Thoracic aorta (tissue), 2 donors: ENCODE measurements around the gene FURIN. TPM values are rescaled to one million over a fixed set of nuclear protein-coding genes. Genes with fewer than 3 reads are reported as not detected.
"Not testable (repeated sequence)": the region's sequence is repeated elsewhere in the genome, so short reads cannot be mapped to it uniquely, and the experiment has no call there.

ENCODE experiments used
- ATAC-seq: fragments of 150-250 bp; one replicate; pipeline ENCODE4 v1.8.0; 2017; ENCODE audit warnings: low read depth; ENCODE audit not compliant: insufficient number of reproducible peaks, low FRiP score
- DNase-seq: peaks from one replicate; pipeline ENCODE4 v3.0.0-alpha.2; 2020; ENCODE audit warnings: low spot score
- H3K27ac ChIP-seq, 2 donors: fragments of 200-600 bp; sonication (generic); 1 replicate in 1 of 2; 2 replicates in 1 of 2; pipeline ENCODE4 v1.5.1; 2016; ENCODE audit warnings: mild to moderate bottlenecking in 2 of 2, moderate library complexity in 2 of 2
- H3K27me3 ChIP-seq: fragments of 200-600 bp; sonication (generic); replicated peaks from 2 replicates; pipeline ENCODE4 v1.6.0; 2016; ENCODE audit warnings: mild to moderate bottlenecking; ENCODE audit not compliant: insufficient read depth
- H3K36me3 ChIP-seq: fragments of 200-600 bp; sonication (generic); one replicate; pipeline ENCODE4 v1.5.1; 2016
- H3K4me1 ChIP-seq, 2 donors: fragments of 200-600 bp; sonication (generic); 1 replicate in 1 of 2; 2 replicates in 1 of 2; pipeline versions ENCODE4 v1.5.1 to v1.6.0; 2016; ENCODE audit warnings: low read depth in 2 of 2, mild to moderate bottlenecking in 1 of 2; ENCODE audit not compliant: control insufficient read depth in 1 of 2
- H3K4me3 ChIP-seq: fragments of 200-600 bp; sonication (generic); 2 replicates; pipeline ENCODE4 v1.5.1; 2016; ENCODE audit warnings: mild to moderate bottlenecking
- H3K9me3 ChIP-seq: fragments of 200-600 bp; sonication (generic); 2 replicates; pipeline ENCODE4 v1.5.1; 2016
- total RNA-seq, 2 donors: library from RNA; depleted of rRNA; stranded (reverse); fragments of >200 nt; gene quantifications; one replicate each; pipeline versions ENCODE4 v1.1.0 to v1.2.3, GENCODE V29; 2016
- TF ChIP-seq, protein P1 (sequence below): fragments of 200-600 bp; sonication (generic); IDR thresholded peaks from one replicate; pipeline ENCODE4 v1.5.1; 2019; ENCODE audit warnings: antibody characterized with exemption

The FURIN gene
- total RNA-seq, 2 donors from 2014 or later = 78.4 to 89.7 TPM

DNA sequence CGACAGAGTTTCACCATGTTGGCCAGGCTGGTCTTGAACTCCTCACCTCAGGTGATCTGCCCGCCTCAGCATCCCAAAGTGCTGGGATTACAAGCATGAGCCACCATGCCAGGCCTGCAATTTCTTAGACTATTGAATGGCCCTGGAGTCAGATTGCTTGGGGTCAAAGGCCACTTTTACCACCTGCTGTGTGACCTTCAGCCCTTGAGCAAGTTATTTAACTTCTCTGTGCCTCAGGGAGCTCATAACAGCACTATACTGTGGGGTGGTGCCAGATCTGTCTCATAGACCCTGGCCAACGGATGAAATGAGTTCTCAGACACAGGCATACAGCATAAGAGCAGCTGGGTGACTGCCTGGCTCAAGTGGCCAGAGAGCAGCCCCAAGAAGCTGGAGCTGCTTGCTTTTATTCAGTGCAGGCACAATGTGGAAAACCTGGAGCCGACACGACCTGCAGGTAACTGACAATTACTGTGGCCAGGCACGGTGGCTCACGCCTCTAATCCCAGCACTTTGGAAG lies 44.9 kb upstream of the FURIN start:
- TF ChIP-seq, protein P1, sequence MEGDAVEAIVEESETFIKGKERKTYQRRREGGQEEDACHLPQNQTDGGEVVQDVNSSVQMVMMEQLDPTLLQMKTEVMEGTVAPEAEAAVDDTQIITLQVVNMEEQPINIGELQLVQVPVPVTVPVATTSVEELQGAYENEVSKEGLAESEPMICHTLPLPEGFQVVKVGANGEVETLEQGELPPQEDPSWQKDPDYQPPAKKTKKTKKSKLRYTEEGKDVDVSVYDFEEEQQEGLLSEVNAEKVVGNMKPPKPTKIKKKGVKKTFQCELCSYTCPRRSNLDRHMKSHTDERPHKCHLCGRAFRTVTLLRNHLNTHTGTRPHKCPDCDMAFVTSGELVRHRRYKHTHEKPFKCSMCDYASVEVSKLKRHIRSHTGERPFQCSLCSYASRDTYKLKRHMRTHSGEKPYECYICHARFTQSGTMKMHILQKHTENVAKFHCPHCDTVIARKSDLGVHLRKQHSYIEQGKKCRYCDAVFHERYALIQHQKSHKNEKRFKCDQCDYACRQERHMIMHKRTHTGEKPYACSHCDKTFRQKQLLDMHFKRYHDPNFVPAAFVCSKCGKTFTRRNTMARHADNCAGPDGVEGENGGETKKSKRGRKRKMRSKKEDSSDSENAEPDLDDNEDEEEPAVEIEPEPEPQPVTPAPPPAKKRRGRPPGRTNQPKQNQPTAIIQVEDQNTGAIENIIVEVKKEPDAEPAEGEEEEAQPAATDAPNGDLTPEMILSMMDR = no peak
- no peaks in the 10 kb centered on the region for H3K27me3 ChIP-seq
- ATAC-seq (no peak), DNase-seq (no peak)
- no peak overlapping the region for H3K27ac ChIP-seq
- H3K36me3 ChIP-seq = no peaks in the 10 kb centered on the region
- H3K4me1 ChIP-seq = no peaks in the 10 kb centered on the region
- no peaks in the 10 kb centered on the region for H3K9me3 ChIP-seq
- no peak overlapping the region for H3K4me3 ChIP-seq

DNA sequence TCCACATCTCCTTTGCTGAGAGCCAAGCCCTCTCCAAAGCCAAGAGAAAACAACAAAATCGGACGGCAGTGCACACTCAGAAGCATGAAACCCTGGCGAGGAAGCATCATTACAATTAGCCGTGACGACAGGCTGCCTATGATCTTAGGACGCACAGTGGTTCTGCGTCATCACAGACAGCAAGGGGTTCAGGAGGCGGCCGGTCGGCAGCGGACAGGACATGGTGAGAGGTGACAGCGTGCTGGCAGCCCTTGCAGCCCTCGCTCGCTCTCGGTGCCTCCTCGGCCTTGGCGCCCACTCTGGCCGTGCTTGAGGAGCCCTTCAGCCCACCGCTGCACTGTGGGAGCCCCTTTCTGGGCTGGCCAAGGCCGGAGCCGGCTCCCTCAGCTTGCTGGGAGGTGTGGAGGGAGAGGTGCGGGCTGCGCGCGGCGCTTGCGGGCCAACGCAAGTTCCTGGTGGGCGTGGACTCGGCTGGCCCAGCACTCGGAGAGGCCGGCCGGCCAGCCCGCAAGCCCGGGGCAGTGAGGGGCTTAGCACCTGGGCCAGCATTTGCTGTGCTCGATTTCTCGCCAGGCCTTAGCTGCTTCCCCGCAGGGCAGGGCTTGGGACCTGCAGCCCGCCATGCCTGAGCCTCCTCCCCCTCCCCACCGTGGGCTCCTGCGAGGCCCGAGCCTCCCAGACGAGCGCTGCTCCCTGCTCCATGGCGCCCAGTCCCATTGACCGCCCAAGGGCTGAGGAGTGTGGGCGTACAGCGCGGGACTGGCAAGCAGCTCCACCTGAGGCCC lies 43.1 kb upstream of the FURIN start:
- not testable (repeated sequence) for H3K27me3 ChIP-seq, H3K4me3 ChIP-seq, ATAC-seq, H3K27ac ChIP-seq, DNase-seq, H3K36me3 ChIP-seq, H3K9me3 ChIP-seq, H3K4me1 ChIP-seq

GRCh38 chr15:90826206-90826885 lies 42.0 kb upstream of the FURIN start:
- H3K4me1 ChIP-seq, H3K27ac ChIP-seq, H3K27me3 ChIP-seq, H3K4me3 ChIP-seq, ATAC-seq, H3K9me3 ChIP-seq, DNase-seq, H3K36me3 ChIP-seq: not testable (repeated sequence)

- DNase-seq = no peak
- no peaks in the 10 kb centered on the region for H3K36me3 ChIP-seq
- H3K4me1 ChIP-seq = no peaks in the 10 kb centered on the region
- no peaks in the 10 kb centered on the region for H3K27me3 ChIP-seq
- TF ChIP-seq, protein P1 = no peak
- no peak for ATAC-seq
- no peaks in the 10 kb centered on the region for H3K9me3 ChIP-seq
- no peak overlapping the region for H3K27ac ChIP-seq
- no peak overlapping the region for H3K4me3 ChIP-seq
Observed at GRCh38 chr15:90826886-90827435, 41.4 kb upstream of the FURIN start.

DNA sequence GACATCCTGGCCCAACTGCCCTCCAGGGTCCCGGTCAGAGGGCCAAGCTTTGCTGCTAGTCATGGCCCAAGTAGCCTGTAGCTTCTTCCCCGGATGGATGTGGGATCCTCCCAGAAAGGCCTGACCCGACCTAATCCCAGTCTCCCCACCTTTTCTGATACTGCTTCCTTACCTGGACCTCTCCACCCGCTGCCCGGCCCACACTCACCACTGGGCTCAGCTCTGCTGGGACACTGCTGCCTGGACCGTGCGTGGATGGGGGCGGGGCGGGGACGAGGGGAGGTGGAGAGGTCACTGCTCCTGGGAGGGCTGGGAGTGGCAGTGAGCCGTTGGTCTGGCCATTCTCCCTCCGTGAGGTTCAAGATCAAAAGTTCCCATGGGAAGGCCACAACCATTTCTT lies 40.3 kb upstream of the FURIN start:
- Histone ChIP-seq H3K9me3 (no peaks in the 10 kb centered on the region), H3K4me1 (no peaks in the 10 kb centered on the region), H3K27ac (no peak overlapping the region), H3K4me3 (no peak overlapping the region), H3K36me3 (no peaks in the 10 kb centered on the region), H3K27me3 (no peaks in the 10 kb centered on the region)
- TF ChIP-seq, protein P1 = no peak
- no peak for ATAC-seq
- DNase-seq = no peak

DNA sequence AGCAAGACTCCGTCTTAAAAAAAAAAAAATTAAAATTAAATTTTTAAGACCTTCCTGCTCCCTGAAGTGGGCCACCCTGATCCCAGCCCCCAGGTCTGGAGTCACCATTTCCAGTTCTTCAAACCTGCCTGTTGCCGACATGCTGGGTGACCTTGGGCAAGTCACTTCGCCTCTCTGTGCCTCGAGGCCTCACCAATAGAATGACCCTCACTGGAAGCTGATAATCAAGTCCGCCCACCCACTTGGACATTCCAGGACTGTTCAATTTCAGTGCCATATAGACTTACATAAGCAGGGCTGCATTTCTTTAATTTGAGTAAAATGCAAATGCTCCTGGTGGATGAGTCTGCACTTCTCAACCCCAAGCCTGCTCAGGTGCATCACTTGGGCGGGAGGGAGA lies 39.3 kb upstream of the FURIN start:
- H3K4me3 ChIP-seq = no peak overlapping the region
- no peaks in the 10 kb centered on the region for H3K27me3 ChIP-seq
- H3K27ac ChIP-seq = no peak overlapping the region
- H3K9me3 ChIP-seq = no peaks in the 10 kb centered on the region
- ATAC-seq (no peak), DNase-seq (no peak)
- no peaks in the 10 kb centered on the region for H3K36me3 ChIP-seq
- H3K4me1 ChIP-seq = no peaks in the 10 kb centered on the region
- TF ChIP-seq, protein P1 = no peak
